Naive B cell (primary cell): ENCODE results near the gene COL27A1. TPM values are rescaled to one million over a fixed set of nuclear protein-coding genes. Genes with fewer than 3 reads are reported as not detected.

Source experiments
- ATAC-seq, 2 donors: fragments of 150-1000 bp; cut with Tn5 transposase; 2 replicates each; pipeline ENCODE4 v1.10.0; 2021; ENCODE audit warnings: low read depth in 2 of 2, mild to moderate bottlenecking in 2 of 2, moderate library complexity in 2 of 2
- DNase-seq: peaks from one replicate; pipeline ENCODE4 v3.0.0; 2022
- H3K27ac Mint-ChIP-seq, 6 donors: one replicate each; pipeline ENCODE4 v1.8.0; 2020 to 2022; ENCODE audit warnings: mild to moderate bottlenecking in 6 of 6, mixed read lengths in 6 of 6, moderate library complexity in 5 of 6, inconsistent platforms in 2 of 6
- H3K27me3 Mint-ChIP-seq, 3 donors: one replicate each; pipeline ENCODE4 v1.8.0; 2021 to 2022; ENCODE audit warnings: mixed read lengths in 3 of 3, mild to moderate bottlenecking in 1 of 3
- H3K36me3 Mint-ChIP-seq, 2 donors: one replicate each; pipeline ENCODE4 v1.8.0; 2020 to 2022; ENCODE audit warnings: mixed read lengths in 2 of 2, inconsistent platforms in 1 of 2, mild to moderate bottlenecking in 1 of 2
- H3K4me1 Mint-ChIP-seq, 3 donors: one replicate each; pipeline ENCODE4 v1.8.0; 2020 to 2022; ENCODE audit warnings: mixed read lengths in 3 of 3, inconsistent platforms in 1 of 3, mild to moderate bottlenecking in 1 of 3, moderate library complexity in 1 of 3
- H3K4me3 Mint-ChIP-seq, 8 donors: one replicate each; pipeline ENCODE4 v1.8.0; 2020 to 2022; ENCODE audit warnings: mild to moderate bottlenecking in 8 of 8, mixed read lengths in 8 of 8, moderate library complexity in 8 of 8, inconsistent platforms in 2 of 8
- H3K9me3 Mint-ChIP-seq, 7 donors: one replicate each; pipeline ENCODE4 v1.8.0; 2020 to 2022; ENCODE audit warnings: mixed read lengths in 7 of 7, mild to moderate bottlenecking in 5 of 7, inconsistent platforms in 2 of 7, moderate library complexity in 1 of 7
- polyA plus RNA-seq, 6 donors: library from polyadenylated mRNA; unstranded; fragments of 300-500 nt; fragmentation: Illumina TruSeq; gene quantifications; one replicate each; pipeline ENCODE4 v1.2.3, GENCODE V29; 2021; ENCODE audit warnings: low read depth in 6 of 6

COL27A1 gene
- polyA plus RNA-seq, 6 donors from 2014 or later: 0.04 TPM; not detected in 5

DNA sequence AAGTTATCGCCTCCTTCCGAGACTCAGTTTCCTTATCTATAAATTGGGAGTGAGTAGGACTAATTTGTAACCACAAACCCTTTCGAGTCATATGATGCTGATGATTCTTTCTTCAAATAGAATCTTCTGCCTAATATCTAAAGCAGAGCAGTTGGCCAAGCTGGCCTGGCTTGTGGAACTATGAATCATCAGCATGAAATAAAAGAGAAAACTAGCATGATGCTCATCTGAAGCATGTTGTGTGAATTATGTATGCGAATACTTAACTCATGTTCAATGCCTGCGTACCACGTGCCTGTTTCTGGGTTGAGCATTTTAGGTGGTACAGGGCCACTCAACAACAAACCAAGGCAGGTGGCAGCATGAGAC is 152.5 kb downstream of the COL27A1 start:
- H3K36me3 Mint-ChIP-seq: no peaks in the 10 kb centered on the region
- ATAC-seq: no peak
- H3K4me1 Mint-ChIP-seq: peaks cover 3 to 9% (median 7%) of the 10 kb centered on the region in 3 donors
- no peak overlapping the region for H3K4me3 Mint-ChIP-seq
- no peaks in the 10 kb centered on the region for H3K9me3 Mint-ChIP-seq
- peaks cover 5 to 14% (median 13%) of the 10 kb centered on the region in 3 donors for H3K27me3 Mint-ChIP-seq
- H3K27ac Mint-ChIP-seq: peak overlapping the region in 1 of 6 donors; percentile 19
- no peak for DNase-seq

DNA sequence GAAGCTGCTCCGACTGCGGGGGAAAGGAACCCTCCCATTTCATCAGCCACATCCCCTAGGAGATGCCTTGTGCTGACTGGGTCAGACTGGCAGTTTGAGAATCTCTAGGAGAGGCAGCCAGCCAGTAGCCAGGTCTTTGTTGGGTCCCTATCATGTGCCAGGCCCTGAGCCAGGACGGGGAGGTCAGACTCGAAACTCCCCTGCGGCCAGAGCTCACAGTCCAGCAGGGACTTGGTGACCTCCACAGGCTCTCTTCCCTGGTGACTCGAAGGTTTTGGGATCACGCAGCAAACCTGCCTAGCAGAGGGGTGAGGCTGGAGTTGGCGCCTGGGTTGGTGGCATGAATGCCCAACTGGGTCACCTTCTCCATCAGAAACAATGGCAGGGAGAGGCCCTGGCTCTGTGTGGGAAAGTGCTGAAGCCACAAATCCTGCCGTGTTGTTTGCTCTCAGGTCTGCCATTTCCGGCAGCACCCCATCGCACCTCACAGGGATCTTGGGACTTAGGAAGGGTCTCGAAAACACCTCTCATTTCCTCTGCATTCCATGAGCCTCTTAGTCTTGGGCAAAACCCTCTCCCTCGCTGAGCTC is 153.1 kb downstream of the COL27A1 start:
- no peaks in the 10 kb centered on the region for H3K9me3 Mint-ChIP-seq
- peaks cover 5 to 14% (median 13%) of the 10 kb centered on the region in 3 donors for H3K27me3 Mint-ChIP-seq
- H3K36me3 Mint-ChIP-seq: no peaks in the 10 kb centered on the region
- peaks cover 3 to 9% (median 7%) of the 10 kb centered on the region in 3 donors for H3K4me1 Mint-ChIP-seq
- H3K4me3 Mint-ChIP-seq: peak overlapping the region in 1 of 8 donors; percentile 42
- DNase-seq (no peak), ATAC-seq (no peak)
- H3K27ac Mint-ChIP-seq: no peak overlapping the region

DNA sequence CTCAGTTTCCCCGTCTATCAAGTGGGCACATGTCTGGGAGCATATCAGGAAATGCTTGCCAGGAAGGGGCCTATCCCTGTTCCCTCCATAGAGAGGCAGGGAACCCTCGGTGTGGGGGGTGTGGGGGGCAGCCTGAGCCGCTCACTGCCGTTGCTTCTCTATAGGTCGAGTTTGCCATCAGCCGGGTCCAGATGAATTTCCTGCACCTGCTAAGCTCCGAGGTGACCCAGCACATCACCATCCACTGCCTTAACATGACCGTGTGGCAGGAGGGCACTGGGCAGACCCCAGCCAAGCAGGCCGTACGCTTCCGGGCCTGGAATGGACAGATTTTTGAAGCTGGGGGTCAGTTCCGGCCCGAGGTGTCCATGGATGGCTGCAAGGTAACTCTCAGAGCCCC is 153.8 kb downstream of the COL27A1 start:
- peaks cover 3 to 9% (median 7%) of the 10 kb centered on the region in 3 donors for H3K4me1 Mint-ChIP-seq
- peaks cover 3 to 14% (median 13%) of the 10 kb centered on the region in 3 donors for H3K27me3 Mint-ChIP-seq
- ATAC-seq (no peak), DNase-seq (no peak)
- H3K27ac Mint-ChIP-seq: no peak overlapping the region
- H3K36me3 Mint-ChIP-seq: no peaks in the 10 kb centered on the region
- peak overlapping the region in 1 of 8 donors; percentile 42 for H3K4me3 Mint-ChIP-seq
- H3K9me3 Mint-ChIP-seq: no peaks in the 10 kb centered on the region

DNA sequence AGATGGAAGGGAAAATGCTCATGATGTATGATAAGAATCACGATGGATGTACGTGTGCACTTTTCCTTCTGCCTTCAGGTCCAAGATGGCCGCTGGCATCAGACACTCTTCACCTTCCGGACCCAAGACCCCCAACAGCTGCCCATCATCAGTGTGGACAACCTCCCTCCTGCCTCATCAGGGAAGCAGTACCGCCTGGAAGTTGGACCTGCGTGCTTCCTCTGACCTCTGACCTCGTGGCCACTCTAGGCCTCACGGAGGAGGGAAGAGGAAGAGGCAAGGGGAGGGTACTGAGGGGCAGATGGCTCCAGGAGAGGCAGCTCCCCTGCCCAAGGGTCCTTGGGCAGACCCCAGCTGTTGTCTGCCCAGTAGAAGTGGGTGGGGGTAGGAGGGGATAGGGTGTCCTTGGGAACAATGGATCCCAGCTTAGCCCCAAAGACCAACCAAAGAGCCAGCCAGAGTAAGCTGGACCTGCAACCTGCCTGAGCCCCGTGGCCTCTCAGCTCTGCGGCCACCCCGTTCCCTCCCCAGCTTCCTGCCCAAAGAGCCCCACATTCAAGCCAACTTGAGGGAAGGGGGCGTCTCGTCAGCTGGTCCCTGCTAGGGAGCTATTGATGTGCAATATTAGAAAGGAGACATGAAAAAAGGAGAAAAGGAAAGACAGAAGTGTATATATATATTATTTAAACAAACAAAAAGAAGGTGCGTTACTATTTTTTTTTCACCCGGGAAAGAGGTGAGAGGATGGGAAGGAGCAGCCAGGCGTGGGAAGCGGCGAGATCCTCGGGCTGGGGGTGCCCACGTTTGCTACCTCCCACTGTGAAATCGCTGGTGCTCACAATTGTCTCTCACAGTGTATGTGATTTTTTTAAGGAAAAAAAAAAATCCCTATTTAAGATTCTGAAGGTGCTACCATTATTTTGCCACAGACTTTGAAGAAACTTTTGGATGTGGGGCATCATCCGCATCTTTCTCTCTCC is 155.4 kb downstream of the COL27A1 start:
- peak overlapping the region in 1 of 6 donors; percentile 66 for H3K27ac Mint-ChIP-seq
- H3K4me1 Mint-ChIP-seq: peaks cover under 1 to 6% (median 6%) of the 10 kb centered on the region in 3 donors
- no peak for DNase-seq

DNA sequence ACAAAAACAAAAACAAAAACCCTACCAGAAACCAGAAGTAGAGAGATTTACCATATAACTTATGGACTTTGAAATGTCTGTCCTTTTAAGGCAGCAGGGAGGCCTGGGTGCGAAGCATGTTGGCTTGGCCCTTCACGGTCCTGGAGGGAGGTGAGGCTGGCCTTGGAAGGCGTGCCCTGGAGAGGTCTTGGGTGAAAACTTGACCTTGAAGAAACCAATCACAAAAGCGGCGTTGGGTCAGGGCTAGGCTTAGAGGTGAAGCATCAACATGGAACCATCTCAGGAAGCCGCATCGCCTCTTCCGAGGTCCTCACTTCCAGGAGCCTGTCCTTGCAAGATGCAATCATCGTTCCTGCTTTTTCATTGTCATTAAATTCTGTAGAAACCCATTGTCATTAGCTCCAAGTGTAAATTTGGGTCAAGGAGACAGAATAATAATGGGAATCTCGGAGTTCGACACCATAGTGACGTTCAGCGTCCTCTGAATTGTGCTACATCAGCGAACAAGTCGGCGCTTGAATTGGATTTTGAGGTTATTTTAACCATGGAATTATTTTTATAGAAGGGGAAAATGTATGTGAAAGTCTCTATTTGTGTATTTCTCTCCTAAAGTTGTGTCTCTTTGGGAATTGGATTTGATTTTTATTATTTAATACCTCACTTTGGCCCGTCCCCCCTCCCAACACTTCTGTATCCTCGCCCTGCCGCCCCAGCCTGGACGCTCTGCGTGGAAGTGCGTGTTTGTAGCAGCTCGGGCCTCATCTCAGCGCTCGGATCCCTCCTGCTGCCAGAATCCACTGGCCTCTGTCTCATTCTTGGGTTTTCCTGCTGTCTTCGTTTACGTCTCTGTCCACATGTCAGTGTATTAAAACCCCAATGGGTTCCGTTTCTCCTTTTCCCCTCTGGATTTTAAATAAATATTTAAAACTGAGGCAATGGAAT is 156.5 kb downstream of the COL27A1 start:
- H3K36me3 Mint-ChIP-seq: peaks cover 0 to 6% of the 10 kb centered on the region in 2 donors
- DNase-seq: no peak
- no peak for ATAC-seq
- no peak overlapping the region for H3K4me3 Mint-ChIP-seq
- H3K27me3 Mint-ChIP-seq: peaks cover 0 to 5% (median 0%) of the 10 kb centered on the region in 3 donors
- peaks cover 0 to 6% (median 4%) of the 10 kb centered on the region in 7 donors for H3K9me3 Mint-ChIP-seq
- H3K4me1 Mint-ChIP-seq: no peaks in the 10 kb centered on the region
- H3K27ac Mint-ChIP-seq: no peak overlapping the region

More for the DNA sequence above, 155.4 kb downstream of the COL27A1 start:
- no peak overlapping the region for H3K4me3 Mint-ChIP-seq
- no peak for ATAC-seq
- H3K9me3 Mint-ChIP-seq: peaks cover 0 to 6% (median 4%) of the 10 kb centered on the region in 7 donors
- peaks cover 0 to 9% (median 5%) of the 10 kb centered on the region in 3 donors for H3K27me3 Mint-ChIP-seq
- H3K36me3 Mint-ChIP-seq: peaks cover 0 to 6% of the 10 kb centered on the region in 2 donors

DNA sequence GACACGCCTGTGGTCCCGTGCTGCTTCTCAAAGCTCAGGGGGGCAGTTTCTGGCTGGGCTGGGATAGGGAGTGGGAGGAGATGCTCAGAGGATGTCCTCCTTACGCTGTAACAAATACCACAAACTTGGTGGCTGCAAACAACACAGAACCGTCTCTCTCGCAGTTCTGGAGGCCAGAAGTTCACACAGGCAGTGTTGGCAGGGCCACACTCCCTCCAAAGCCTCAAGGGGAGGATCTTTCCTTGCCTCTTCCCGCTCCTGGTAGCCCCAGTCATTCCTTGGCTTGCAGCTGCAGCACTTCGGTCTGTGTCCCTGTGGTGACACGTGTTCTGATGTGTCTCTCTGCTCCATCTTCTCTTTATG is 157.2 kb downstream of the COL27A1 start:
- DNase-seq (no peak), ATAC-seq (no peak)
- Mint-ChIP-seq H3K9me3 (peaks cover 0 to 6% (median 4%) of the 10 kb centered on the region in 7 donors), H3K4me1 (no peaks in the 10 kb centered on the region), H3K4me3 (no peak overlapping the region), H3K27ac (no peak overlapping the region), H3K27me3 (peaks cover 0 to 4% (median 0%) of the 10 kb centered on the region in 3 donors), H3K36me3 (peaks cover 0 to 6% of the 10 kb centered on the region in 2 donors)

DNA sequence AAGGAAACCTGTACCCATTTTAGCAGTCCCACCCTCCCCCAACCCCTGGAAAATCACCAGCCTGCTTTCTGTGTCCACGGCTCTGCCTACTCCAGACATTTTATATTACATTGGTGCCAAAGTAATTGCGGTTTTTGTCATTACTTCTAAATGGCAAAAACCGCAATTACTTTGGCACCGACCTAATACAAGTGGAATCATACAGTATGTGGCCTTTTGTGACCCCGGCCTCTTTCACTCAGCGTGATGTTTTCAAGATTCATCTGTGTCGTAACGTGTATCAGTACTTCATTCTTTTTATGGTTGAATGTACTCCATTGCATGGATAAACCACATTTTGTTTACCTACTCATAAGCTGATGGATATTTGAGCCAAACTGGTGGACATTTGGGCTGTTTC is 157.8 kb downstream of the COL27A1 start:
- Mint-ChIP-seq H3K27ac (no peak overlapping the region), H3K4me3 (no peak overlapping the region), H3K4me1 (no peaks in the 10 kb centered on the region), H3K9me3 (peaks cover 0 to 6% (median 4%) of the 10 kb centered on the region in 7 donors), H3K36me3 (peaks cover 0 to 6% of the 10 kb centered on the region in 2 donors), H3K27me3 (peaks cover 0 to 4% (median 0%) of the 10 kb centered on the region in 3 donors)
- DNase-seq (no peak), ATAC-seq (no peak)

DNA sequence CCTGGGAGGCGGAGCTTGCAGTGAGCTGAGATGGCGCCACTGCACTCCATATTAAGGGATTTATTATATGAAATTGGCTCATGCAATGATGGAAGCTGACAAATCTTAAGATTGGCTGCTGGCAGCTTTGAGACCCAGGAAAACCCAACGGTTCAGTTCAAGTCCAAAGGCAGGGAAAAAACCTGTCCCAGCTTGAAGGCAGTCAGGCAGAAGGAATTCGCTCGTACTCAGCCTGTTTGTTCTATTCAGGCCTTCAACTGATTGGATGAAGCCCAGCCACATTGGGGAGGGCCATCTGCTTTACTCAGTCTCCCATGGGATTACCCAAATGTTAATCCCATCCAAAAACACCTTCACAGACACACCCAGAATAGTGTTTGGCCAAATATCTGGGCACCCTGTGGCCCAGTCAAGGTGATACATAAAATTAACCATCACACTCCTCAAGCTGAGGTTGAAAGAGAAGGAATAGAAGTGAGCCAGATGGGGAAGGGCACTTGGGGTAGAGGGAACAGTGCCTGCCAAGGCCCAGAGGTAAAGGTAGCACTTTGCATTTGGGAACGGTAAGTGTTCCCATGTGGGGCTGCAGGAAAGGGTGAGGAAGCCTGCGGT is 159.0 kb downstream of the COL27A1 start:
- H3K4me3 Mint-ChIP-seq: no peak overlapping the region

DNA sequence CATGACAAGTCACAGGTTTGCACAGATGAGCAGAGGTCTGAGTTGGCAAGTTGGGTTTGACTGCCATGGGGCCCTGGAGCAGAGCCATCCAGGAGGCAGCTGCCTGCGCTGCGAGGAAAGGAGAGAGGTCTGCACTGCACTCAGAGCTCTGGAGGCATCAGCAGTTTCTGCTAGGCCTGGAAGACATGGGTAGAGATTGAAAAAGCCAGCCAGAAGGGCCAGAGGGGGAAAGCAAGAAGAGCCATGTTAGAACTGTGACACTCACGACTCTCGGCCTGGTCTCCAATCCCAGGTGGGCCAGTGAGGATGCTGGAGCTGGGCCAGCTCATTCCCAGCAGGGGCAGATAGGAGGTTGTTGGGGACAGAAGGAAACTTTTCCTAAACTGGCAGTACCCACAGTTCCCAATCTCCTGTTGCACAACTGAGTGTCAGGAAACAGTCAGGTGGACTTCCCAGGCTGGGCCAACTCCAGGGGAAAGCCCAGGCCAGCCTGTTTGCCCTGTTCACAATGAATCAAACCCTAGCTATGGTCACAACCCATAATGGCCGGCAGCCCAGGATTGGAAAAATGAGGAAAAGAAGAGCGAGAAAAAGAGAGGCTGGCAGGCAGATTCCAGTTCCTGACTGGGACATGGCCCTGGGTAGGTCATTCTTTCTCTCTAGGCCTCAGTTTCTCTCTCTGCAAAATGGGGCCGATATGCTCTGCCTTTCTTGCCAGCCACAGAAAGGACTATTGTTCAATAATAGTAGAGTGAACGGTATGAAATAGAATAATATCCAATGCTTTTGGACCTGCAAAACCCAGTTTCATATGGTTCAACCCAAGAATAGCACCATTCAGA is 159.8 kb downstream of the COL27A1 start:
- Mint-ChIP-seq H3K4me3 (no peak overlapping the region), H3K36me3 (peaks cover 0 to 6% of the 10 kb centered on the region in 2 donors), H3K4me1 (no peaks in the 10 kb centered on the region), H3K9me3 (peaks cover 0 to 6% (median 4%) of the 10 kb centered on the region in 7 donors), H3K27ac (peak overlapping the region in 2 of 6 donors; percentile 25 to 52), H3K27me3 (peaks cover 0 to 14% (median 12%) of the 10 kb centered on the region in 3 donors)
- ATAC-seq: no peak
- no peak for DNase-seq

More for the DNA sequence above, 159.0 kb downstream of the COL27A1 start:
- Mint-ChIP-seq H3K36me3 (peaks cover 0 to 6% of the 10 kb centered on the region in 2 donors), H3K27ac (peak overlapping the region in 1 of 6 donors; percentile 15), H3K27me3 (peaks cover 0 to 11% (median 10%) of the 10 kb centered on the region in 3 donors), H3K9me3 (peaks cover 0 to 6% (median 4%) of the 10 kb centered on the region in 7 donors), H3K4me1 (no peaks in the 10 kb centered on the region)
- DNase-seq (no peak), ATAC-seq (no peak)

DNA sequence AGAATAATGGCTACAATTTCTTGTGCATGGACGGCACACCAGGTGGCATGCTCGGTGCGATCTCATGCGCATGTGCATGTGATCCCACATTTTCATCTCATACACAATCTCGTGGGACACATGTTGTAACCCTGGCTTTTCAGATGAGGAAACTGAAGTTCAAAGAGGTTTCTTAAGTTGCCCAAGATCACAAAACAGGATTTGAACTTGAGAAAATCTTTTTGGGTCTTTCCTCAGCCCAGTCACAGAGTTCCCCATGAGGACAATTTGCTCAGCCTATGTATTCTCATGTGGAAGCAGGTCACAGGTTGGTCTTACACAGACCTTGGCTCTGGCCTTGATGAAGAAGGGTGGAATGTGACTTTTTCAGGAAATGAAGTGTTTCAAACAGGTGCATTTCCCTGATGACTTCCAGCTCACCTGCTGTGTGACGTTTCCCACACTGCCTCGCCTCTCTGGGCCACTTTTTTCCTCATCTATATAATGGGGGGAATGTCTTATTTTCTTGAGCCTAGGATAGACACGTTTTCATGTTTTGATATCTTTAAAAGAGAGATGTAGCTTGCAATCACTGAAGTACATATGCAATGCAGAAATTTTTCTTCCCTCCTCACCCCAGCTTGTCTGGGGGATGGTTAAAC is 160.5 kb downstream of the COL27A1 start:
- no peaks in the 10 kb centered on the region for H3K4me1 Mint-ChIP-seq
- H3K27me3 Mint-ChIP-seq: peaks cover 0 to 14% (median 12%) of the 10 kb centered on the region in 3 donors
- H3K27ac Mint-ChIP-seq: no peak overlapping the region
- peaks cover 0 to 6% of the 10 kb centered on the region in 2 donors for H3K36me3 Mint-ChIP-seq
- DNase-seq (no peak), ATAC-seq (no peak)
- no peak overlapping the region for H3K4me3 Mint-ChIP-seq
- H3K9me3 Mint-ChIP-seq: peaks cover 0 to 6% (median 4%) of the 10 kb centered on the region in 7 donors

DNA sequence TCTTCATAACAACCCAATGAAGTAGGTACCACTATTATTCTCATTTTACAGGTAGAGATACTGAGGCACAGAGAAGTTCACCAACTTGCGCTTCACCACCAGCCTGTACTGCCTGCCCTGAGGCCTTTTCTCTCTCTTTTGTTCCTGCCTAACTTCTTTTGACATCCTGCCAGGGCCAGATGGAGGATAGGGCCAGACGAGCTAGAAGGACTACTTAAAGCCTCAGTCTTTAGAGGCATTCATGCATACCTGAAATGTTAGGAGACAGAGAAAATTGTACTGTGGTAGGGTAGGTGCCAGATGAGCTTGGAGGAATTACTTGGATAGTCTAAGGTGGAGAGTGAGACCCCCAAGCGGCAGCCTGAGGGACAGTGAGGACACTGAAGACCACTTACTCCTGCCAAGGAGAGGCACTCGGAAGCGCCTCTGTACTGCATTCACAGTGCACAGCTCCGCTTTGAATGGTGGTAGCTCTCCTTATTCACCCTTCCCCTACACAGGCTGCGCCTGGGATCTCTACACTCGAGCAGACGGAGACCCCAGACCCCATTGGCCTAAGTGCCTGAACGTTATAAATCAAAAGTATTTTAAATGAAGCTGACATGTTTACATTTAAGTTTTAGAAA is 161.4 kb downstream of the COL27A1 start:
- Mint-ChIP-seq H3K4me3 (no peak overlapping the region), H3K36me3 (peaks cover 0 to 6% of the 10 kb centered on the region in 2 donors), H3K27me3 (peaks cover 0 to 14% (median 12%) of the 10 kb centered on the region in 3 donors), H3K9me3 (peaks cover 0 to 6% (median 4%) of the 10 kb centered on the region in 7 donors), H3K4me1 (no peaks in the 10 kb centered on the region), H3K27ac (no peak overlapping the region)
- ATAC-seq (no peak), DNase-seq (no peak)
